Trophoblast cell (in vitro differentiated cells and primary cell): Measurements from ENCODE around the gene SMG1.
"Not testable (repeated sequence)": the region's sequence is repeated elsewhere in the genome, so short reads cannot be mapped to it uniquely, and the experiment has no call there.

Experiments used
- DNase-seq, 2 donors: peaks; one replicate each; pipeline ENCODE4 v3.0.0-alpha.2; 2016
- H2AFZ ChIP-seq: 2 replicates; pipeline ENCODE4 v1.6.1; 2013; ENCODE audit warnings: low read length, moderate library complexity, mild to moderate bottlenecking; ENCODE audit not compliant: insufficient read depth, poor library complexity
- H2AK5ac ChIP-seq: 2 replicates; pipeline ENCODE4 v1.6.1; 2013; ENCODE audit warnings: mild to moderate bottlenecking, low read length
- H2BK120ac ChIP-seq: 2 replicates; pipeline ENCODE4 v1.6.1; 2013; ENCODE audit warnings: low read length, mild to moderate bottlenecking, moderate library complexity; ENCODE audit not compliant: insufficient read depth, poor library complexity
- H2BK12ac ChIP-seq: 2 replicates; pipeline ENCODE4 v1.6.1; 2013; ENCODE audit warnings: mild to moderate bottlenecking, low read length, moderate library complexity
- H2BK5ac ChIP-seq: 2 replicates; pipeline ENCODE4 v1.6.1; 2013; ENCODE audit warnings: low read length, low read depth, moderate library complexity, mild to moderate bottlenecking; ENCODE audit not compliant: poor library complexity
- H3K14ac ChIP-seq: 2 replicates; pipeline ENCODE4 v1.6.1; 2013; ENCODE audit warnings: mild to moderate bottlenecking, low read length
- H3K18ac ChIP-seq: 2 replicates; pipeline ENCODE4 v1.6.1; 2013; ENCODE audit warnings: mild to moderate bottlenecking, low read length
- H3K23ac ChIP-seq: 2 replicates; pipeline ENCODE4 v1.6.1; 2013; ENCODE audit warnings: low read length
- H3K27ac ChIP-seq: 2 replicates; pipeline ENCODE4 v1.5.1; 2013; ENCODE audit warnings: low read depth, mild to moderate bottlenecking, inconsistent platforms, low read length, moderate library complexity
- H3K27me3 ChIP-seq: 2 replicates; pipeline ENCODE4 v1.6.1; 2013; ENCODE audit warnings: inconsistent platforms, mild to moderate bottlenecking, low read length, moderate library complexity; ENCODE audit not compliant: insufficient read depth
- H3K36me3 ChIP-seq, 2 experiments: 1 replicate in 1 of 2; 2 replicates in 1 of 2; pipeline ENCODE4 v1.6.1; 2013; ENCODE audit warnings: low read length in 2 of 2, mild to moderate bottlenecking in 2 of 2, moderate library complexity in 1 of 2; ENCODE audit not compliant: insufficient read depth in 2 of 2, control insufficient read depth in 1 of 2
- H3K4ac ChIP-seq: 2 replicates; pipeline ENCODE4 v1.6.1; 2013; ENCODE audit warnings: low read depth, mild to moderate bottlenecking, low read length, moderate library complexity
- H3K4me1 ChIP-seq, 2 experiments: 1 replicate in 1 of 2; 2 replicates in 1 of 2; pipeline ENCODE4 v1.6.1; 2013; ENCODE audit warnings: low read length in 2 of 2, mild to moderate bottlenecking in 2 of 2, moderate library complexity in 1 of 2; ENCODE audit not compliant: insufficient read depth in 2 of 2, control insufficient read depth in 1 of 2
- H3K4me2 ChIP-seq: 2 replicates; pipeline ENCODE4 v1.6.1; 2013; ENCODE audit warnings: inconsistent platforms, mild to moderate bottlenecking, low read length, moderate library complexity
- H3K4me3 ChIP-seq: 2 replicates; pipeline ENCODE4 v1.5.1; 2013; ENCODE audit warnings: mild to moderate bottlenecking, low read depth, low read length, inconsistent platforms
- H3K79me1 ChIP-seq: one replicate; pipeline ENCODE4 v1.6.1; 2013; ENCODE audit warnings: low read length
- H3K79me2 ChIP-seq: 2 replicates; pipeline ENCODE4 v1.6.1; 2013; ENCODE audit warnings: low read length, mild to moderate bottlenecking; ENCODE audit not compliant: control insufficient read depth, insufficient read depth, poor library complexity
- H3K9ac ChIP-seq: 2 replicates; pipeline ENCODE4 v1.6.1; 2013; ENCODE audit warnings: mild to moderate bottlenecking, low read length
- H3K9me3 ChIP-seq: 2 replicates; pipeline ENCODE4 v1.6.1; 2013; ENCODE audit warnings: low read depth, mild to moderate bottlenecking, control low read depth, inconsistent platforms, low read length; ENCODE audit not compliant: insufficient read depth
- H4K12ac ChIP-seq: 2 replicates; pipeline ENCODE4 v1.6.1; 2013; ENCODE audit warnings: low read depth, mild to moderate bottlenecking, low read length, moderate library complexity
- H4K8ac ChIP-seq: 2 replicates; pipeline ENCODE4 v1.6.1; 2013; ENCODE audit warnings: low read depth, mild to moderate bottlenecking, low read length, moderate library complexity
- H4K91ac ChIP-seq: one replicate; pipeline ENCODE4 v1.6.1; 2013; ENCODE audit warnings: low read depth, mild to moderate bottlenecking, low read length, moderate library complexity
- WGBS: extraction: QIAGEN DNeasy Blood & Tissue Kit; methylation state at CpG from one replicate; pipeline ENCODE4 v1.1.7; 2013; ENCODE audit warnings: missing lambda C conversion rate; ENCODE audit not compliant: insufficient read length, insufficient coverage; ENCODE audit errors: extremely low coverage; 5-methylcytosine and 5-hydroxymethylcytosine counted together

The SMG1 gene

DNA sequence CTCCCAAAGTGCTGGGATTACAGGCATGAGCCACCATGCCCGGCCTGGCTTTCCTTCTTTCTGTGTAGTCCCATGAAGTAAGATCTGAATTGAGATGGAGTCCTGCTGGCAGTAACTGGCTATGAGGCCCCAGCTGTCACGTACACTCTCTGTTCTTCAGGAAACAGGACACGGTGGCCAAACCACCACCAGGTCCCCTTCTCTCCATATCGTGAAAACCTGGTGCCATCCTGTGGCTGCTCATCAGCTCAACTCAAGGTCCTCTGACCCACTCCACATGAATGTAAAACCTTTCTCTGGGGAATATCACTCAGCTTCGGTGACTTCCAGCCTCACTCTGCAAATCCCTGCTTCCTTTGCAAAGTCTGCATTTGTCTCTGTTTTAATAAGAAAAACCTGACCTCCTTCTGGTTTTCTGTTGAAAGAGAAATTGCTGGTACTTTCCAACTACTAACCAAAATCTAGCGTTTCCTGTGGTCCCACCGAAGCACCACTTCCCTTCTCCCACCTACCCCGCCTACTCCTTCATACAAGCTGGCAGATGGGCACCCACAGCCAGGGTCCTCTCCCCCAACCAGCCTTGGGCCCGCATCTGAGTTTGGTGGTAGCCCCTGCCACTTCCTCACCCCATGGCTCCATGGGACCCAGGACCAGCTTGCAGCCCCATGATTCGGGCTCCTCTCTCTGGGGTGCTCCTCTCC is 168.1 kb downstream of the SMG1 start:
- H2BK120ac ChIP-seq, H3K14ac ChIP-seq, H3K36me3 ChIP-seq, H3K23ac ChIP-seq, H3K27ac ChIP-seq, H3K4me2 ChIP-seq, H2AFZ ChIP-seq, H3K4ac ChIP-seq, H3K79me1 ChIP-seq, H3K9me3 ChIP-seq, H4K91ac ChIP-seq, H2BK5ac ChIP-seq, H3K4me1 ChIP-seq, H4K12ac ChIP-seq, H2BK12ac ChIP-seq, H3K9ac ChIP-seq, H4K8ac ChIP-seq, H3K18ac ChIP-seq, DNase-seq, H3K4me3 ChIP-seq, H3K27me3 ChIP-seq, H2AK5ac ChIP-seq, H3K79me2 ChIP-seq: not testable (repeated sequence)
- no CpG with 5 or more reads among the region's 10 CpGs for WGBS

DNA sequence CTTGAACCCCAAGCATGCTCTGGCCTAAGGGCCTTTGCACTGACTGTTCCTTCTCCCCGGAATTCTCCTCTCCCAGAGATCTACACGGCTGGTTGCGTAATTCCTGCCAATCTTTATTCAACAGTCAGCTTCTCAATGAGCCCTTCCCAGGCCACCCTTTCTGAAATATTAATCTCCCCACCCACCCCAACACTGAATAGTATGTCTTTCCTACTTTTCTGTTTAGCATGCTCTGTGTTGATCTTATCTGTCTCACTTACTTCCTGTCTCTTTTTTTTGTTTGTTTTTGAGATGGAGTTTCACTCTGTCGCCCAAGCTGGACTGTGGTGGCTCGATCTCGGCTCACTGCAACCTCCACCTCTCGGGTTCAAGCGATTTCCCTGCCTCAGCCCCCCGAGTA is 169.6 kb downstream of the SMG1 start:
- H3K79me2 ChIP-seq, H3K27ac ChIP-seq, H3K79me1 ChIP-seq: not testable (repeated sequence)

More for the DNA sequence above, 169.6 kb downstream of the SMG1 start:
- not testable (repeated sequence) for H4K12ac ChIP-seq, H3K9me3 ChIP-seq, H3K14ac ChIP-seq, H2BK120ac ChIP-seq, H2AFZ ChIP-seq, H4K91ac ChIP-seq, H3K4me2 ChIP-seq, DNase-seq, H2AK5ac ChIP-seq, H3K36me3 ChIP-seq, H2BK12ac ChIP-seq, H3K9ac ChIP-seq, H3K4ac ChIP-seq, H3K23ac ChIP-seq, H3K4me1 ChIP-seq, H2BK5ac ChIP-seq, H3K18ac ChIP-seq, H4K8ac ChIP-seq, H3K27me3 ChIP-seq, H3K4me3 ChIP-seq
- no CpG with 5 or more reads among the region's 9 CpGs for WGBS
